NCI-H2081 treated with DMSO at 0.1 percent for 48 hours (cell line): ENCODE measurements around the gene PIEZO2.

Source experiments
- DNase-seq: peaks from one replicate; lab custom pipeline; 2025; lab: John Stamatoyannopoulos, UW

Gene PIEZO2

GRCh38 chr18:11027862-11028261, 121.5 kb downstream of the PIEZO2 start:
- DNase-seq, result no peak

- no peak for DNase-seq
Measured at GRCh38 chr18:11025671-11026070, 123.7 kb downstream of the PIEZO2 start.

- DNase-seq, result no peak
Measured at GRCh38 chr18:11024928-11025669, 124.3 kb downstream of the PIEZO2 start.

- DNase-seq, result no peak
Measured at GRCh38 chr18:11021477-11021876, 127.9 kb downstream of the PIEZO2 start.

GRCh38 chr18:11020877-11021414, 128.4 kb downstream of the PIEZO2 start:
- no peak for DNase-seq

GRCh38 chr18:11020161-11020853, 129.1 kb downstream of the PIEZO2 start:
- no peak for DNase-seq

GRCh38 chr18:11019295-11020105, 129.9 kb downstream of the PIEZO2 start:
- DNase-seq, result no peak

GRCh38 chr18:11009869-11010268, 139.5 kb downstream of the PIEZO2 start:
- no peak for DNase-seq

- no peak for DNase-seq
Measured at GRCh38 chr18:11009147-11009546, 140.2 kb downstream of the PIEZO2 start.

- no peak for DNase-seq
Measured at GRCh38 chr18:11008505-11008904, 140.9 kb downstream of the PIEZO2 start.

- no peak for DNase-seq
Measured at GRCh38 chr18:11005528-11005927, 143.8 kb downstream of the PIEZO2 start.

GRCh38 chr18:11004951-11005350, 144.4 kb downstream of the PIEZO2 start:
- no peak for DNase-seq

- no peak for DNase-seq
Measured at GRCh38 chr18:11004294-11004693, 145.1 kb downstream of the PIEZO2 start.

GRCh38 chr18:11002796-11003195, 146.6 kb downstream of the PIEZO2 start:
- no peak for DNase-seq

- no peak for DNase-seq
Measured at GRCh38 chr18:11002277-11002676, 147.1 kb downstream of the PIEZO2 start.

GRCh38 chr18:11000071-11000470, 149.3 kb downstream of the PIEZO2 start:
- DNase-seq, result no peak

GRCh38 chr18:10997885-10998284, 151.5 kb downstream of the PIEZO2 start:
- DNase-seq, result no peak

- DNase-seq, result no peak
Measured at GRCh38 chr18:10995550-10995949, 153.8 kb downstream of the PIEZO2 start.

GRCh38 chr18:10989486-10989885, 159.9 kb downstream of the PIEZO2 start:
- no peak for DNase-seq

GRCh38 chr18:10985689-10986088, 163.7 kb downstream of the PIEZO2 start:
- no peak for DNase-seq

GRCh38 chr18:10979411-10979810, 170.0 kb downstream of the PIEZO2 start:
- DNase-seq, result no peak

GRCh38 chr18:10977042-10977441, 172.3 kb downstream of the PIEZO2 start:
- no peak for DNase-seq
